GF-D8 (cell line): ENCODE data around the gene TLK2.

Experiments
- DNase-seq: peaks from one replicate; lab custom pipeline; 2025; lab: John Stamatoyannopoulos, UW

Gene TLK2

GRCh38 chr17:62655656-62656055 is 177.0 kb downstream of the TLK2 start:
- no peak for DNase-seq

- no peak for DNase-seq
Observed at GRCh38 chr17:62656446-62656845, 177.8 kb downstream of the TLK2 start.

GRCh38 chr17:62657145-62657665 is 178.6 kb downstream of the TLK2 start:
- no peak for DNase-seq

GRCh38 chr17:62657690-62658089 is 179.1 kb downstream of the TLK2 start:
- no peak for DNase-seq

GRCh38 chr17:62658136-62658920 is 179.7 kb downstream of the TLK2 start:
- no peak for DNase-seq

- no peak for DNase-seq
Observed at GRCh38 chr17:62660629-62661118, 182.0 kb downstream of the TLK2 start.

GRCh38 chr17:62661337-62661736 is 182.7 kb downstream of the TLK2 start:
- DNase-seq, result no peak

- no peak for DNase-seq
Observed at GRCh38 chr17:62662855-62663254, 184.2 kb downstream of the TLK2 start.
